22Rv1 (cell line): ENCODE data around the gene DTNBP1.

Experiments
- CTCF ChIP-seq: fragments of 450-650 bp; IDR thresholded peaks from 2 replicates; pipeline ENCODE4 v1.5.1; 2017; ENCODE audit warnings: mild to moderate bottlenecking
- ZFX ChIP-seq: fragments of 450-650 bp; IDR thresholded peaks from 2 replicates; pipeline ENCODE4 v1.6.1; 2017; ENCODE audit warnings: antibody characterized with exemption, borderline replicate concordance

DNA sequence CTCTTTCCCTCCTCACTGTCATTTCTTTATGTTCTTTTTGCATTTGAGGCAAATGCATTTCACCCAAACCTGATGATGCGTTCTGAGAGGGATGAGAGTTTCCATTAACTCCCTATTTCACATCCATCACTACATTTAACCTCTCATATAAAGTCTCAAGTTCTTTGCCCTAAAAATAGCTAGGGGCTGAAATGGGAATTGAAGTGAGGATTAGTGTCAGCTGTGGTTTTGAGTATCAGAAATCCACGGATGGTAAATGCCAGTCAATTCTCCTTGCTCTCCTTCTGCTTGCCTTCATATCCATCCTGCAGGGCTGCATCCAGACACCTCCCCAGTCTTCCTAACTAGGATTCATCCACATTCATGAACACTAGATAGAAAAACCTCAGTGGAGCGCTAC lies 10.0 kb upstream of the DTNBP1 start:
- TF ChIP-seq CTCF (no peak), ZFX (no peak)
